ENCODE results near the gene BCL2. TPM values are rescaled to one million over a fixed set of nuclear protein-coding genes. Genes with fewer than 3 reads are reported as not detected.

BCL2 gene
- total RNA-seq, 1 donor from 2014 or later, result 7.7 TPM

- peak; percentile 31 for ATAC-seq
- DNase-seq, result no peak
- intact Hi-C loops (cut with micrococcal nuclease), result no loop called here
These were observed 17.0 kb upstream of the BCL2 start for GRCh38 chr18:63336366-63337099.

- intact Hi-C loops (cut with micrococcal nuclease), result no loop called here
- ATAC-seq, result no peak
- no peak for DNase-seq
These were observed 11.5 kb upstream of the BCL2 start for GRCh38 chr18:63331105-63331504.

GRCh38 chr18:63329431-63330145 is 10.0 kb upstream of the BCL2 start:
- intact Hi-C loops (cut with micrococcal nuclease), result no loop called here
- no peak for ATAC-seq
- no peak for DNase-seq

DNA sequence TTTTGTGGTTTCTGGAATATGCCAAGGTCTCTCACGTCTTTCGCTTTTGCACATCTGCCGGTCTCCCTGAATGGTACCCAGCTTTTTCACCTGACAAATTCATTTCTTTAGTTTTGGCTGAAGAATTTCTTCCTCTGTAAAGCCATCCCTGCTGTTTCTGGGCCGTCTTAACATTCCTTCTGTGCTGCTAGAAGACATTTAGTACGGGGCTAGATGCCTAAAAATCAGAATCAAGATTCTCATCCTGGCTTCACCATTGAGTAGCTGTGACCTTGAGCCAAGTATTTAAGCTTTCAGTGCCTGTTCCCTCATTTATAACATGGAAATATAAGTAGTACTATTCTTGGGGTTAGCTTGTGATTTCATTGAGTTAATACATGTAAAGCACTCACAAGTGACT is 6.4 kb upstream of the BCL2 start:
- ATAC-seq, result no peak
- no peak for DNase-seq
- intact Hi-C loops (cut with micrococcal nuclease), result no loop called here

- no peak for DNase-seq
- intact Hi-C loops (cut with micrococcal nuclease), result no loop called here
These were observed 5.6 kb upstream of the BCL2 start for GRCh38 chr18:63325086-63325686.

GRCh38 chr18:63322908-63323634 is 3.5 kb upstream of the BCL2 start:
- DNase-seq, result no peak
- intact Hi-C loops (cut with micrococcal nuclease), result loop anchor here (2.0 to 5.0 kb wide), 2 partner anchors 196 to 306 kb away; no protein-coding TSS in a partner anchor
- peak; percentile 19 for ATAC-seq

More at GRCh38 chr18:63325086-63325686, 5.6 kb upstream of the BCL2 start:
- no peak for ATAC-seq

- ATAC-seq, result no peak
- DNase-seq, result no peak
- intact Hi-C loops (cut with micrococcal nuclease), result loop anchor here (2.0 to 5.0 kb wide), 2 partner anchors 195 to 305 kb away; no protein-coding TSS in a partner anchor
These were observed 2.6 kb upstream of the BCL2 start for GRCh38 chr18:63322206-63322605.

- DNase-seq, result no peak
- no peak for ATAC-seq
- intact Hi-C loops (cut with micrococcal nuclease), result loop anchor here (5.0 kb wide), 1 partner anchor 194 kb away; no protein-coding TSS in a partner anchor
These were observed 1.7 kb upstream of the BCL2 start for GRCh38 chr18:63321291-63321690.

- ATAC-seq (no peak), DNase-seq (no peak)
- intact Hi-C loops (cut with micrococcal nuclease), result loop anchor here (5.0 kb wide), 1 partner anchor 194 kb away; no protein-coding TSS in a partner anchor
These were observed 1.4 kb upstream of the BCL2 start for GRCh38 chr18:63320975-63321265.

DNA sequence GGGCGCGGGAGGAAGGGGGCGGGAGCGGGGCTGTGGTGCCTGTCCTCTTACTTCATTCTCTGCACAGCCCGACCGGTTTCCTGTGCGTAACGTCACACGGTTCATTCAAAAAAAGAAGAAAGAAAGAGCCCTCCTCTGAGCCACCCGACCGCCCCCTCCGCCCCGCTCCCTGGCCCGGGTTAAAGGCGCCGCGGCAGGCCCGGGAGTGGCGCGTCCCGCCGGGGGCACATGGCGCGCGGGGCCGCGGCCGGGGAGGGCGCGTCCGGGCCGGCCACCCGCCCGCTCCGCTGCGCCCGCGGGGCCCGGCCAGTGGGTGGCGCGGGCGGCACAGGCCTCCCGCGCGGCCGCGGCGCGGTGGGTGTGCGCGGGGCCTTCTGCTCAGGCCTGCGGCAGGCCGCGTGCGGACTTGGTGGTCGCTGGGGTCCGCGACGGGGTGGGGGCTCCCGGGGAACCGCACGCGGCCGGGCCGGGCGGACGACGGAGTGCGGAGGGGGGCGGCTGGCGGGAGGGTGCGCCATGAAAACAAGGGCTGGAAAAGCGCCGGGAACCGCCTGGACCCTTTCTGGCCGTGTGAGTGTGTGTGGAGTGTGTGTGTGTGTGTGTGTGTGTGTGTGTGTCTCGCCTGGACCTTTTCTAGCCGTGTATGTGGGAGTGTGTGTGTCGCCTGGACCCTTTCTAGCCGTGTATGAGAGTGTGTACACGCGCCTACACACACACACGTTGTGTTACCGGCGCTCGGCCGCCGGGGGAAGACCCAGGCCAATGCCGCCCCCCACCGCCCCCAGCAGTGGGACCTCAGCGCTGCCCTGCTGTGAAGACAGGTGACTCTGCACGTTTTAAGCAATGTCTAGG is 780 bp upstream of the BCL2 start:
- intact Hi-C loops (cut with micrococcal nuclease), result loop anchor here (5.0 kb wide), 1 partner anchor 193 kb away; no protein-coding TSS in a partner anchor
- DNase-seq (peak; percentile 60), ATAC-seq (peak; percentile 82)

- ATAC-seq, result no peak
- DNase-seq, result no peak
- intact Hi-C loops (cut with micrococcal nuclease), result no loop called here
These were observed 633 bp downstream of the BCL2 start for GRCh38 chr18:63318889-63319382.

DNA sequence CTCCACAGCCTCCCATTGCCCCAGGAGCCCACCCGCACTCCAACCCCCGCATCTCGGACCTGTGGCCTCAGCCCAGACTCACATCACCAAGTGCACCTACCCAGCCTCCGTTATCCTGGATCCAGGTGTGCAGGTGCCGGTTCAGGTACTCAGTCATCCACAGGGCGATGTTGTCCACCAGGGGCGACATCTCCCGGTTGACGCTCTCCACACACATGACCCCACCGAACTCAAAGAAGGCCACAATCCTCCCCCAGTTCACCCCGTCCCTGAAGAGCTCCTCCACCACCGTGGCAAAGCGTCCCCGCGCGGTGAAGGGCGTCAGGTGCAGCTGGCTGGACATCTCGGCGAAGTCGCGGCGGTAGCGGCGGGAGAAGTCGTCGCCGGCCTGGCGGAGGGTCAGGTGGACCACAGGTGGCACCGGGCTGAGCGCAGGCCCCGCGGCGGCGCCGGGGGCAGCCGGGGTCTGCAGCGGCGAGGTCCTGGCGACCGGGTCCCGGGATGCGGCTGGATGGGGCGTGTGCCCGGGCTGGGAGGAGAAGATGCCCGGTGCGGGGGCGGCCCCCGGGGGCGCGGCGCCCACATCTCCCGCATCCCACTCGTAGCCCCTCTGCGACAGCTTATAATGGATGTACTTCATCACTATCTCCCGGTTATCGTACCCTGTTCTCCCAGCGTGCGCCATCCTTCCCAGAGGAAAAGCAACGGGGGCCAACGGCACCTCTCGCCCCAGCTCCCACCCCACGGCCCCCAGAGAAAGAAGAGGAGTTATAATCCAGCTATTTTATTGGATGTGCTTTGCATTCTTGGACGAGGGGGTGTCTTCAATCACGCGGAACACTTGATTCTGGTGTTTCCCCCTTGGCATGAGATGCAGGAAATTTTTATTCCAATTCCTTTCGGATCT is 1.3 kb downstream of the BCL2 start:
- ATAC-seq (peak; percentile 4), DNase-seq (peak; percentile 74)
- intact Hi-C loops (cut with micrococcal nuclease), result no loop called here

DNA sequence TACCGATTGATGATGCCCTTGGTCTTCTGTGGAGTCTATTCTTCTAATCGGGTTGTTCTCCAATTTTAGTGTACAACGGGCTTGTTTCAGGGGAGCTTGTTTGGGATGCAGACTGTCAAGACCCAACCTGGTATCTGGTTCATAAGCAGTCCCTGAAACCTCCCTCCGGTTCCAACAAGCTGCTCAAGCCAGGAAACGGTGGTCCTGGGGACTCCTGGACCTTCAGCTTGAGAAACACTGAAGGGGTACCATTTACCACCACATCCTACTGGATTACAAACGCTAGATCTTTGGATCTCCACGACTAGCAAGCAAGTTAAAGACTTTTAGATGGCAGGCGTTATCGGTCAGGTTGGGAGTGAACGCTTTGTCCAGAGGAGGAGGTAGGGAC is 2.0 kb downstream of the BCL2 start:
- intact Hi-C loops (cut with micrococcal nuclease), result no loop called here
- DNase-seq (no peak), ATAC-seq (no peak)

DNA sequence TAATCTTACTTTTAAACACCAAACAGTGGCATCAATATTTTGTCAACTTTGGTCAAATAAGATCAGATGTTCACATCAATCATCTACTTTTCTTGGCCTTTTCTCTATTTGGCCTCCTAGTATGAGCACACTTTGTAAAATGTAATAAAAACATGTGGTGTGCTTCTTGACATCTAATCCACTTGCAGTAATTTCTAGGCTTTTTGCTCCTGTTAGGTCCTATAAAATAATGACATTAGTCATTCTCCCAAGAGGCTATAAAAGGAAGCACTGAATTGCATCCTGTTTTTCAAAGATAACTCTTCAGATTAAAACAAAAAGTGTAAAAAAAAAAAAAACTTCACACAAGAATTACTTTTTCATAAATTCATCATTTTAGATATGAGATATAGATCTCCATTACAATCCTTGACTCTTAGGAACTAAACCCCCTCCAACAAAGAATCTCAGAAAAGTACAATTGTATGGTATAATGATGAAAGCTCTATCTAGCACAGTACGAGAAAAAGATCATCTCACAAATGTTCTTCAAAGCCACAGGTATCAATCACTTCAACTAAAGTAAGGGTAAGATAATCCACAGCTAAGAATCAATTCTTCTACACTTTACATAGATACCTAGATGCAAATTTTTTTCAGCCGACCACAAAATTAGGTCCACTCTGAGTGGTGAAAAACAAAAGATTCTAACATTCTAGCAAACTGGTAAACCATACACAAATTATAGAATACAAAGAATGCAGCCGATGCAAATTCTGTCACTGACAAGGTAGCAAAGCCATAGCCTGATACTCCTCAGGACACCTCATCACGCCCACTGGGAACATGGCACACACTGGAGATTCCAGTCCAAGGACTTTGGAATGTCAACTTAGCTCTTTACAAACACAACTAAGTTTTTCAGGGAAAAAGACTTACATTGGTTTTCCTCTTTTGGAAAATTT is 2.7 kb downstream of the BCL2 start:
- ATAC-seq, result no peak
- no peak for DNase-seq
- intact Hi-C loops (cut with micrococcal nuclease), result no loop called here

- no peak for ATAC-seq
- intact Hi-C loops (cut with micrococcal nuclease), result no loop called here
These were observed 3.7 kb downstream of the BCL2 start for GRCh38 chr18:63315876-63316275.

GRCh38 chr18:63315131-63315662 is 4.4 kb downstream of the BCL2 start:
- intact Hi-C loops (cut with micrococcal nuclease), result no loop called here
- ATAC-seq (no peak), DNase-seq (no peak)

More at GRCh38 chr18:63315876-63316275, 3.7 kb downstream of the BCL2 start:
- DNase-seq, result no peak
